ENCODE measurements around the gene FAM120A.

DNA sequence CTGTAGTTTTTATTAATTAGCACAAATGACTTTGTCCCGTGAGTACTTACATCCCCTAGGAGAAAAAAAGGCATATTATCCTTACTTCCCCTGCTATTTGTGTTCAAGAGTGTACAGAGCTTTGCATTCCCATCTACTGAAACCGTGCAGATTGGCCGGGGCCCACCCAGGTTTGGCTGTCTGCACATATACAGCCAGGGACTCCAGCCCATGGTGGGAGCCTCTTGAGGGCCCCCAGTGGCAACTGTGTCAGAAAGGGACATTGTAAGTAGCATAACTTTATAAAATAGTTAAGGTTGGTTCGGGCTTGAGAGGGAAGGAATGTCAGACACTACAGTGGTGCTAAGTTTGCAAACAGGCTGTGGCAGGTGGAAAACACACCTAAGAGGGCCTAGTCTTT is 149.6 kb downstream of the FAM120A start:
- TF ChIP-seq, protein P1, sequence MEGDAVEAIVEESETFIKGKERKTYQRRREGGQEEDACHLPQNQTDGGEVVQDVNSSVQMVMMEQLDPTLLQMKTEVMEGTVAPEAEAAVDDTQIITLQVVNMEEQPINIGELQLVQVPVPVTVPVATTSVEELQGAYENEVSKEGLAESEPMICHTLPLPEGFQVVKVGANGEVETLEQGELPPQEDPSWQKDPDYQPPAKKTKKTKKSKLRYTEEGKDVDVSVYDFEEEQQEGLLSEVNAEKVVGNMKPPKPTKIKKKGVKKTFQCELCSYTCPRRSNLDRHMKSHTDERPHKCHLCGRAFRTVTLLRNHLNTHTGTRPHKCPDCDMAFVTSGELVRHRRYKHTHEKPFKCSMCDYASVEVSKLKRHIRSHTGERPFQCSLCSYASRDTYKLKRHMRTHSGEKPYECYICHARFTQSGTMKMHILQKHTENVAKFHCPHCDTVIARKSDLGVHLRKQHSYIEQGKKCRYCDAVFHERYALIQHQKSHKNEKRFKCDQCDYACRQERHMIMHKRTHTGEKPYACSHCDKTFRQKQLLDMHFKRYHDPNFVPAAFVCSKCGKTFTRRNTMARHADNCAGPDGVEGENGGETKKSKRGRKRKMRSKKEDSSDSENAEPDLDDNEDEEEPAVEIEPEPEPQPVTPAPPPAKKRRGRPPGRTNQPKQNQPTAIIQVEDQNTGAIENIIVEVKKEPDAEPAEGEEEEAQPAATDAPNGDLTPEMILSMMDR (IDR thresholded peaks at IDR 0.05): no peak
- TF ChIP-seq POLR2A (IDR thresholded peaks at IDR 0.05): no peak
